DLD1 (cell line): ENCODE results near the gene PTH2.
"Not testable (repeated sequence)": the region's sequence is repeated elsewhere in the genome, so short reads cannot be mapped to it uniquely, and the experiment has no call there.

Experiments used
- in situ Hi-C: cut with HindIII; loops from 2 replicates; pipeline ENCODE4 v1.10.0; 2017; ENCODE audit warnings: low sequenced_read_pairs

PTH2 gene

DNA sequence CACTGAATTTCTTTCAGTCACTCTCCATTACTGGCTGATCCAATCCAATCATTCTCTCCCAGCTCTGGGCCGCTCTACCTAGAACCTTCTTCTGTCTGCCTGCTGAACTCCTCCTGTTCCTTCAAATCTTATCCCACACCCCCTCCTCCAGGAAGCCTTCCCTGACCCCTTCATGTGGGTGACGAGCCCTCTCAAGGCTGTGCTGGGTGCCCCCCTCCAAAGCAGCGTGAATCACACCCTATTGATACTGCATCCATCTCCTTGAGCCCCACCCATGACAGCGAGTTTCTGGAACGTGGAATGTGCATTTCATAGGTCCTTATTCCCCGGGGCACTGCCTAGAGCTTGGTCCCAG lies 25.2 kb upstream of the PTH2 start:
- in situ Hi-C loops: no loop called here

DNA sequence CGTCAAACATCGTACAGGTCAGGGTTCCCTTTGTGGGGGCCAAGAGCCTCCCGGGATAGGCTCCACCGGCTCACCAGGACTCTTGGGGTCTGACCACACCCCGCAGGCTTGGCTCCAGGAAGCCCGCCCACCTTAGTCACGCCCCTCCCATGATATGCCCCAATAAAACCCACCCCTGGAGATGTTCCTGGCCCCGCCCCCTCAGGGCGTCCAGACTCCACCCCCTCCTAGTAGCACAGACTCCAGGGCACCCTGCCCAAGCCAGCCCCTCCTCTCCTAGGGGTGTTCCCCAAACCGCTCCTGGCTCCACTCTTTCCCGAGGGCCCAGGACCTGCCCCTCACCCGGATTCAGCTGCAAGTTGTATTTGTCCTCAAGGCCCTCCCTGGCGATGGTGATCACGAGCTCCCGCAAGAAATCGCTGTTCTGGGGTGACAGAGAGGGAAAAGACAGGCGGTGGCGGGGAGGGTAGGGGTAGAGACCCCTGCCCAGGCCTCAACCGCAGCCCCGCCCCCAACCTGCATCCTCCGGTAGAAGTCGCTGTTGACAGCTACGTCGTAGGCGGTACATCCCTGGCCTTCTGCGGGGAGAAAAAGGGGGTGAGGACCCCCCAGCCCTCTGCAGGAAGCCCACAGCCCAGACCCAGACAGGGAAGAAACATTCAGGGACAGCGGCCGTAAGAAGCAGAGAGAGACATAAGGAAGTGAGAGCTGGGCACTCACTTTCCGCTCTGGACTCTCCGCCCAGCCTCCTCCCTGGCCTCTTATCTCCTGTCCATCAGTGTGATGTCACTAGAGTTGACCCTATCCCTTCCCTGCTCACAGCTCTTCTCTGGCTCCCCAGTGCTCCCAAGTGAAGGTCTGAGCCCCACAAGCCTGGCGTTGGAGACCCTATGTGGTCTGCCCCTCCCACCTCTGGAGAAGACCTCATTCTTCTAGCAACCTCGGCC lies 24.5 kb upstream of the PTH2 start:
- in situ Hi-C loops: no loop called here

DNA sequence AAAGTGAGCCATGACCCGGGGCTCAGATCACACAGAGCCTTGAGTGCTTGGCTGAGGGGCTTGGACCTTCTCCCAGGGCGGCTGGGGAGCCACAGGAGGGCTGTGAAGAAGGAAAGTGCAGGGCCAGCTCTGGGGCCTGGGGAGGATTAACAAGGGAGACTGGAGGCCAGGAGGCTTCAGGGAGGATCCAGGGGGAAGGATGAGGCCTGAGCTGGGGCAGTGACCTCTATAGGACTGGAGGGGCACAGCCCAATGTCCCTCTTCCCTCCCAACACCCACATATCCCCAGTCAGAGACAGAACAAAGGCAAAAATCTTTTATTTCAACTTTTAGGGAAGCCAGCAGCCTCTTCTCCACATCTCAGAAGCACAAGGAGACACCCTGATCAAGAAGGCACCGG lies 22.8 kb upstream of the PTH2 start:
- in situ Hi-C loops: no loop called here

DNA sequence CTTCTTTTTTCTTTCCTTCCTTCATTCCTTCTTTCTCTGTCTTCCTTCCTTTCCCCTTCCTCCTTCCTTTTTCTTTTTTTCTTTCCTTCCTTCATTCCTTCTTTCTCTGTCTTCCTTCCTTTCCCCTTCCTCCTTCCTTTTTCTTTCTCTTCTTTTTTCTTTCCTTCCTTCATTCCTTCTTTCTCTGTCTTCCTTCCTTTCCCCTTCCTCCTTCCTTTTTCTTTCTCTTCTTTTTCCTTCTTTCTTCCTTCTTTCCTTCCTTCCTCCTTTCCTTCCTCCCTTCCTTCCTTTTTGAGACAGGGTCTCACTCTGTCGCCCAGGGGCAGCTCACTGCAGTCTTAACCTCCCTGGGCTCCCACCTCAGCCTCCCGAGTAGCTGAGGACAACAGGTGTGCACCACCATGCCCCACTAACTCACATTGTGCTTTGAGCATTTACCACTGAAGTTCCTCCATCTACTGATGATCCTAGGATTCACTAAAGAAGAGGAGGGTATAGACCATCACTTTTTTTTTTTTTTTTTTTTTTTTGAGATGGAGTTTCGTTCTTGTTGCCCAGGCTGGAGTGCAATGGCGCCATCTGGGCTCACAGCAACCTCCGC lies 21.0 kb upstream of the PTH2 start:
- in situ Hi-C loops: not testable (repeated sequence)

DNA sequence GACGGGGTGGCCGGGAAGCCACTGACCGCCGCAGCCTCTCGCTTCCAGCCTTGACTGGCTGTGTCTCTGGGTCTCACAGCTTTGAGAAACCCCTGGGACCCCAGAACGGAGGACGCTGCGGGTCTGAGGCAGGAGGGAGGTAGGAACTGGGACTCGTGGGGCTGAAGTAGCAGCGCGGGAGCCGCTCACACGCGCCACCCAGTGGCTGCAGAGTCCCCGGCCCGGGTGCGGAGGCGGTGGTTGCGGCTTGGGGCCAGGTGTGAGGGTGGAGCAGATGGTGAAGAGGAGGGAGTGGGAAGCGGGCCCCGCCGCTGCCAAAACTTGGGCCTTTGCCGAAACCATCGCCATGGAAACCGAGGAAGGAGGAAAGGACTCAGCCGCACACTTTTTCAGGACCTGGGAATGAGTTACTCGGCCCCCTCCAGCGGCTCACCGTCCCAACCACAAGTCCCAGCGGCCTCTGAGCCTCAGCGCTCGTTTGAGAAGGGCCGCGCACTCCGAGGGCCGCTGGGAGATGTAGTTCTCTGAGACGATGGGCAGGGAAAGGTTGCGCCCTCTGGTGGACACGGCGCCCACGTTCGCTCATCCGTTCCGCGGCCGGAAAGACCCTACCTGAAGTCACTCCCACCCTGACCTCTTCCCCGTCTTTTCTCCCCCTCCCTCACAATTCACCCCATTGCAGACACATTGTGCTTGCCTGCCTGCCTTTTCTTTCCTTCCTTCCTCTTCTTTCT lies 20.3 kb upstream of the PTH2 start:
- in situ Hi-C loops: no loop called here

DNA sequence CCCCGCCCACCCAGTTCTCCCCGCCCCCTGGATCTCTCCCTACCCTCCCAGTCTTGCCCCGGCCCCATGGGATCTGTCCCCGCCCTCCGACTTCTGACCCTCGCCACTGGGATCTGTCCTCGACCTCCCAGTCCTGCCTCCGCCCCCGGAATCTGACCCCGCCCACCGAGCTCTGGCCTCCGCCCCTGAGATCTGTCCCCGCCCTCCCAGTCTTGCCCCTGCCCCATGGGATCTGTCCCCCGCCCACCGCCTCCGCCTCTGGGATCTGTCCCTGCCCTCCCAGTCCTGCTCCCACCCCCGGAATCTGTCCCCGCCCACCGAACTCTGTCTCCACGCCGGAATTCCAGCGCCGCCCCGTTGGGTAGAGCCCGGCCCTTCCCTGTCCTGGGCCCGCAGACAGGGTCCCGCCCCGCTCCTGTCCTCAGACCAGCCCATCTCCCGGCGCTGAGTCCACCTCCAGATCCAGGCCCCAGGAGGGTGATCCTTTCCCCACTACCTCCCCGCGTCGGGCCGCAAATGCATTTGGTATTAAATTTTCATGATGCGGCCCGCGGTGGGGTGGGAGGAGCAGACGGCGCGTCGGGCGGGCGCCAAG lies 19.6 kb upstream of the PTH2 start:
- in situ Hi-C loops: no loop called here

DNA sequence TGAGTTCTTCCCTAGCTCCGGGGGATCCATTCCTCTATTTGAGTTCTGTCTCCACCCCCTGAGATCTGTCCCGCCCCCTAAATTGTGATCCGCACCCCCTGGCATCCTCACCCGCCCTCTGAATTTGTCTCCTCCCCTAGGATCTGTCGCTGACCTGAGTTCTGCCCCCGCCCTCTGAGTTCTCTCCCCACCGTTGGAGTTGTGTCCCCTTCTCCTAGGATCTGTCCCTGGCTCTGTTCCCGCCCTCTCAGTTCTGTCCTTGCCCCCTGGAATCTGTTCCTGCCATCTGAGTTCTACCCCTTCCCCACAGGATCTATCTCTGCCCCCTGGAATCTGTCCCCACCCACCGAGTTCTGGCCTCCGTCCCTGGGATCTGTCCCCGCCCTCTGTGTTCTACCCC lies 19.1 kb upstream of the PTH2 start:
- in situ Hi-C loops: no loop called here

DNA sequence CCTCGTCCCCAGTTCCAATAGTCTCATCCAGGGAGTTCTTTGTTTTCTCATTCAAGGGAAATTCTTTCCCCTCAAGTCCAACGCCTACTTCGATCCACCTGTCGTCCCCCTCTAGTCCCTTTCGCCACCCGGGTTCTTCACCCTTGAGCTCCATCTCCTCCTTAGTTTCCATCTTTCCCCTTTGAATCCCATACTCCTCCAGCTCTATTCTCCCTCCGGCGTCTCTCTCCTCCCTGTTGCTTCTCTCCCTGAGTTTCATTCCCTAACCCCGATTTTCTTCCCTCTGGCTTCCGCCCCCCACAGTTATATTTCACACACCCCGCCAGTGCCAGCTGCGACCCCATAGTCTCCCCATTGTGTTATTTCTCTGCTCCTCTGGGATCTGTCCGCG lies 18.7 kb upstream of the PTH2 start:
- in situ Hi-C loops: no loop called here

DNA sequence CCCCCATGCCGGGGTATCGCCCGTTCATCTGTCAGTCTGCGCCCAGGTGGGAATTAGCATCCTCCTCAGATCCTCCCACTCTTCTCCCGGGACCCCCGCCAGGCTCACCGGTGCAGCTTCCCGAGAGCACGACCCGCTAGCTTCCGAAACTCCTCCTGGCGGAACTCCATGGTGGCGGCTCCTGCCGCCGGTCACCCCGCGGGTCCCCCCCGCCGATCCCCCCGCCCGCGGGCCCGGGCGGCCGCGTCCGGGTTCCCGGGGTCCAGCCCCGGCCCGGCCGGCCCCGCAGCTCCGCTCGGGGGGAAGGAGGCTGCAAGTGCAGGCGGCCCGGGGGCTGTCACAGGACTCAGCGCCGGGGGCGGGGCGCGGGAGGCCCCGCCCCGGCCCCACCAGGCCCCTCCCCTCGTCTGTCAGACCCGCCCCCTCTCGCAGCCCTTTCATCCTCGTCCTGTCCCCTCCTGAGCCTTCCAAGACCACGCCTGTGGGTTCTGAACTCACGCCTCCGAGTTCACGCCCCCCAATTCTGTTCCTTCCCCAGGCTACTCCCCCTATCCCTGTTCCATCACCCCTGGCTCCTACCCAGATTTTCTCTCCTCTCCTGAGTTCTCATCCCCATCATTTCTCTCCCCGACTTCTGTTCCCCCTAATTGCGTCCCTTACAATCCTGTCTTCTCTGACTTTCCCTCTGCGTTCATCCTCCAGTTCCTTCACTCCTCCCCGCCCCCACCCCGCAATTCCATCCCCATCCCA lies 18.1 kb upstream of the PTH2 start, which contains the start of gene SLC17A7:
TSS of gene SLC17A7 (minus strand) at position 318 of the 750 bp plus-strand sequence. CDS start at position 170, 148 bp downstream.
- in situ Hi-C loops: no loop called here

DNA sequence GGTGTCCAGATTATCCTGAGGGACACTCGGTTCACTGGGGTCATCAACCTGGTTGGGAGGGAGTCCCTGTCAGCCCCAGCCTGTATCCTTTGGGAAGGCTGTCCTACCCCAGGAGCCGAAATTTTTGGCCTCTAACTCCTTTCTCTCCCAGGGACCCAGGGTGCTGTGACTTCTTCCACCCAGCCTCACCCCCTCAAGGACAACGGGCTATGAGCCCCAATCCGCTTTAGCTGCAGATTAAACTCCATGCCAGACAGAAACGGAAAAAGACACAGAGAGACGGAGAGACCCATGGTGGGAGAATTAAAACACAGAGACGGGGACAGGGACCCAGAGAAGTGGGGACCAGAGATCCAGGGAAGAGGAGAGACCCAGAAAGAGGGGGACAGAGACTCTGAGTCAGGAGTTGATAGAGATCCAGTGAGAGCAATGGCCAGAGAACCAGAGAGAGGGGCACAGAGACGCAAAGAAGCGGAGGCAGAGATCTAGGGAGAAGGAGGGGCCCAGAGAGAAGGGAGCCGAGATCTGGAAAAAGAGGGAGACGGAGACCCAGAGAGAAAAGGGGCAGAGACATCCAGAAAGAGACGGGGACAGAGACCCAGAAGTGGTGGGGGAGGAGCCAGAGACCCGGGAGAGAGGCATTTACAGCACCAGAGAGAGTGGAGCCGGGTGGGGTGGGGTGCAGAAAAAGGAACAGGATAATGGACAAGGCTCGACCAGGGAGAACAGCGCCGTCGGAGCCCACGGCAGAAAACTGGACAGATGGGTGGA lies 17.4 kb upstream of the PTH2 start:
- in situ Hi-C loops: no loop called here

DNA sequence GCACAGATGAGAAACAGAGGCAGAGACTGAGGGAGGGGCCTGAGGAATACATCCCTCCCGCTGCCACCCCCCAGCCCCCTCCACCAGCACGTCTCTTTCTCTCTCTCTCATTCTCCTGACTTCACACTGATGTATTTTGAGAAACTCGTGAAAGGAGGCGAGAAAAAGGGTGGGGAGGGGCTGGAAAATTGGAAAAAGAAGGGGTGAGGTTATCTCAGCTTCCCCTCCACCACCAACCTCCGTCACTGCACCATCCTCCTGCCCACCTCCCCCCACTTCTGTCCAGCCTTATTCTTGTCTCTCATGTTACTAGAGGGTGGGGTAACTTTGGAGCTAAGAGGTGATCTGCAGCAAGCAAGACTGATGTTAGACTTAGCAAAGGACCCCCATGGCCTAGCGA lies 16.6 kb upstream of the PTH2 start:
- in situ Hi-C loops: no loop called here

DNA sequence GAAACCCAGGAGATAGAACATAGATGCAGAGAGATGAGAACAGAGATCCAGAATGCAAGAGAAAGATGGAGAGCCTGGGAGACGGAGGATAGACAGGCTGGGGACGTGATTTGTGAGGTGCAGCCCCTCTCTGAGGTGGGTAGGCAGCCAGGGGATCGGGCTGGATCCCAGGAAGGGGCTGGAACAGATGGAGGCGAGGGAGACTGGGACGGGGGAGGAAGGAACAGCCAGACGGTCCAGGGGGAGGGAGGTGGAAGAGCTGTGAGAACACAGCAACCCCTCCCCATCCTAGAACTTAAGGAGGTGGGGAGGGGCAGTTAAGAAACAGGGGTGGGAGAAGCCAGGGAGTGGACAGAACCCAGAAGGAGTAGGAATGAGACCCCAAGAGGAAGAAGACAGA lies 15.0 kb upstream of the PTH2 start:
- in situ Hi-C loops: no loop called here

DNA sequence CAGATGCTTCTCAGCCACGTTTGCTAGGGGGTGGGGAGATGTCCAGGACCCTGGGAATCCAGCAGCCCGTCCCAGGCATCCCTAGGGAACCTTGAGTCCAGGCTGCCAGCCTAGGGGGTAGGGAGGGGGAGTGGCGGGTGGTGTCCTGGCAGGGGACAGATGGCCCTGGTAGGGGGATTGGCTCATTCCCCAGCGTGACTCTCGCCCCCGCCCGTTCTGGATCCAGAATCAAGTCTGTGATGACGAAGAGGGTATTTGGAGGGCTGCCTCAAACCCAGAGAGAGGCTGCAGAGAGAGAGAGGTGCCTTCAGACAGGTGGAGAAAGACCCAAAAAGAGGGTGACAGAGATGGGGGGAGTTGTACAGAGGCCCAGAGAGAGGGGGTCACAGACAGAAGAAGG lies 14.0 kb upstream of the PTH2 start:
- in situ Hi-C loops: no loop called here

DNA sequence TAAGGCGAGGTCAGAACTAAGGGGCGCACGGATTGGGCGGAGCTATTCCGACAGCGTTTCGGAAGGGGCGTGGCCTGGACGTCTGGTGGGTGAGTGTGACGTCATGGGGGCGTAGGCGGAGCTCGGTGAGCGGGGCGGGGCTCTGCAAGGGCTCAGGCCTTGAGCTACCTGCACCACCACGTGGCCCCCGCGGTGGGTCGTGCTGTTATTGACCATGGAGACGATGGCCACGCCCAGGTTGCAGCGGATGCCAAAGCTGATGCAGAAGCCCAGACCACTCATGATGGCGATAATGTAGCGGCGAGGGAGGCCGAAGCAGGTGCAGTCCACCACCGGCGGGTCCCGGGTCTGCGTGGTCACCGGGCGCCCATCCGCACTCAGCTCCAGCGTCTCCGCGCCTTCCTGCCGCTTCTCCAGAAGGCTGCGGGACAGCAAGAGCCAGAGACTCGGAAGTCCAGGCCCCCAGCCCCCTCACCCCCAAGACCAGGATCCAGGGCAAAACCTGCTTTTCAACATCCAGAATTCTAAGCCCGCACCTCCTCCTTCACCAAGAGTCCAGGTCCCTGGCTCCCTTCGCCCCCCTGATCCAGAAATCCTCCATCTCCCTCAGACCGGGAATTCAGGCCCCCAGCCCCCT lies 13.3 kb upstream of the PTH2 start:
- in situ Hi-C loops: no loop called here

DNA sequence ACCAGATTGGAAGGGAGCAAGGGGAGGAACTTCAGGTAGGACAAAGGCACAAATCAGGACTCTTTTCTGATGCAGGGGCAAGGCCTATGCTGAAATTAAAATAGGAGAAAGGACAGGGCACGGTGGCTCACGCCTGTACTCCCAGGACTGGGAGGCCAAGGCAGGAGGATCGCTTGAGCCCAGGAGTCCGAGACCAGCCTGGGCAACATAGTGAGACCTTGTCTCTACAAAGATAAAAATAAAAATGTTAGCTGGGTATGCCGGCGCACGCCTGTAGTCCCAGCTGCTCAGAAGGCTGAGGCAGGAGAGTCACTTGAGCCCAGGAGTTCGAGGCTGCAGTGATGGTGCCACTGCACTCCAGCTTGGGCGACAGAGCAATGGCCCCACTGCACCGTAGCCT lies 12.4 kb upstream of the PTH2 start:
- in situ Hi-C loops: no loop called here

DNA sequence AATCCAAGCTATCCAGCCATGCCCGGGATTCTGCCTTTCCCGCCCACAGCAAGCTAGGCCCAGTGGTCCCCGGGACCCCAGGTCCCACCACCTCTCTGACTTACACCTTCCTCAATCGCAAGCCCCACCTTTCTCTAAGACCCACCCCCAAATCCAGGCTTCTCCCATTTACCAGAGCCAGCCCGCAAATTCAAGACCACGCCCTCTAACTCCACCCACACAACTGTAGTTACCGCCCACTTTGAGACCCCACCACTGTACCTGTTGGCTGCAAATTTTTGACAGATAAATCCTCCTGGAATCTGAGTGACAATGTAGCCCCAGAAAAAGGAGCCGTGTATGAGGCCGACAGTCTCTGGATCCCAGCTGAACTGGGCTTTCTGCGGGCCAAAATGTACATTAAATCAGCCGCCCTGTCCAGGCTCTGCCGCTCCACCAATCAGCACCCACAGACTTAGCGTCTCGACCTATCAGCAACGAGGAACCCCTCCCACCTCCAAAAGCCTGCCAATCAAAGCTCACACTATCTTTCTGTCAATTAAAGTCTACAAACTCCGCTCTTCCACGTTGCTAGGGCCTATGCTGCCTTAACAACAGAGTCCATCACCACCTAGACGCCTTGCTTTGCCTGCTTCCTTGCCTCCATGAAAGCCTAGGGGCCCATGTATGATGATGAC lies 11.8 kb upstream of the PTH2 start:
- in situ Hi-C loops: no loop called here

DNA sequence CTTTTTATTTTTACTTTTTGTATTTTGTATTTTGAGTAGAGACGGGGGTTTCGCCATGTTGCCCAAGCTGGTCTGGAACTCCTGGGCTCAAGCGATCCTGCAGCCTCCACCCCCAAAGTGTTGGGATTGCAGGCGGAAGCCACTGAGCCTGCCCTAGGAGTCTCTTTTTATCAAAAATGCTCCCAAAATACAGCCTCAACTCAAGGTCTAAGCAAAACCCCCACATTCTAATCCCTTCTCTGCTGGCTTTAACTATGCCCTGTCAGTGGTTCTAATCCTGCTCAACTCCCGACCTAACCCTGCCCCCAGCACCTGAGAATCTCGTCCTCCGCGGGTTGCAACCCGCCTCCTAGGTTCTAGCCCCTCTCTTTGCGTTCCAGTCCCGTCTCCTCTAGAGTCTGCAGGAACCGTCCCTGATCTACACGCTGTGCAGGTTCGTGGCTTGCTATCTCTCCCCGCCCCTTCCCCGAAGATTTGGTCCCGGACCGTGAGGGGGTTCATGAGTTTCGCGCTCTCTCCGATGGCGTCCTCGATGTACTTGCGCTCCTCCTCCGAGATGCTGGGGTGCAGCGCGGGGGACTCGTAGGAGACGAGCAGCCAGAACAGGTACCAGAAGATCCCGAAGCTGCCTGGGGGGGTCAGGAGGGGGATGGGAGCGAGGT lies 10.1 kb upstream of the PTH2 start:
- in situ Hi-C loops: no loop called here
